Measurements from ENCODE around the gene NLRP8.

- TF ChIP-seq CTCF (IDR thresholded peaks at IDR 0.05): no peak
- TF ChIP-seq EZH2 (IDR thresholded peaks at IDR 0.05; ENCODE audit: borderline replicate concordance, insufficient read depth, low read depth, low read length, poor library complexity, severe bottlenecking): no peak
Observed at GRCh38 chr19:55959996-55960675, 12.5 kb downstream of the NLRP8 start.
